NCI-H128 (cell line): ENCODE data around the gene DSG1.
"Not testable (repeated sequence)": the region's sequence is repeated elsewhere in the genome, so short reads cannot be mapped to it uniquely, and the experiment has no call there.

Experiments
- DNase-seq: peaks from one replicate; lab custom pipeline; 2025; ENCODE audit not compliant: unreplicated experiment; lab: John Stamatoyannopoulos, UW

The DSG1 gene

GRCh38 chr18:31329787-31330438, 12.0 kb downstream of the DSG1 start:
- no peak for DNase-seq

DNA sequence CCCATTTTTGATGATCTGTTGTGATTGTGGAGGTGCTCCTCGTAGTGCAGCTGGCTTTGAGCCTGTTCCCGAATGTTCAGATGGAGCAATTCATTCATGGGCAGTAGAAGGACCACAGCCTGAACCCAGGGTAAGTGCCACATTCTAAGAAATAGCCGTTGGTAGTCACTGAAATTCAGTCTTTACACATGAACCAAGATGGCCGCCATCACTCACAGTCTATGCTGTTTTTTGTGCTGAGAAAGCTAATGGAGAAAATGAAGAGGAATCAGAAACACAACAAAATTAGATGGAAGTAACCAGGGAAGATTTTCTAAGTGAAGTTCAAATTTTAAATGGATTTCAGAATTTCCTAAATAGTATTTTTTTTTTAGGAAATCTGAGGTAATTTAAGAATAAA, 25.5 kb downstream of the DSG1 start:
- no peak for DNase-seq

- DNase-seq: not testable (repeated sequence)
These were observed 35.4 kb downstream of the DSG1 start for GRCh38 chr18:31353336-31353735.

DNA sequence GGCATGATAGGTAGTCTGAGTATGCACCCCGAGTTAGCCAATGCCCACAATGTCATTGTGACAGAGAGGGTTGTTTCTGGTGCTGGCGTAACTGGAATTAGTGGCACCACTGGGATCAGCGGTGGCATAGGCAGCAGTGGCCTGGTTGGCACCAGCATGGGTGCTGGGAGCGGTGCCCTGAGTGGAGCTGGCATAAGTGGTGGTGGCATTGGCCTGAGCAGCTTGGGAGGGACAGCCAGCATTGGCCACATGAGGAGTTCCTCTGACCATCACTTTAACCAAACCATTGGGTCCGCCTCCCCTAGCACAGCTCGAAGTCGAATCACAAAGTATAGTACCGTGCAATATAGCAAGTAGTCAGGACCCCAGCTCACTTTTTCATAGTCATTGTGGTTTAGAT, 37.0 kb downstream of the DSG1 start:
- DNase-seq: no peak

- DNase-seq: no peak
These were observed 38.1 kb downstream of the DSG1 start for GRCh38 chr18:31356025-31356424.

DNA sequence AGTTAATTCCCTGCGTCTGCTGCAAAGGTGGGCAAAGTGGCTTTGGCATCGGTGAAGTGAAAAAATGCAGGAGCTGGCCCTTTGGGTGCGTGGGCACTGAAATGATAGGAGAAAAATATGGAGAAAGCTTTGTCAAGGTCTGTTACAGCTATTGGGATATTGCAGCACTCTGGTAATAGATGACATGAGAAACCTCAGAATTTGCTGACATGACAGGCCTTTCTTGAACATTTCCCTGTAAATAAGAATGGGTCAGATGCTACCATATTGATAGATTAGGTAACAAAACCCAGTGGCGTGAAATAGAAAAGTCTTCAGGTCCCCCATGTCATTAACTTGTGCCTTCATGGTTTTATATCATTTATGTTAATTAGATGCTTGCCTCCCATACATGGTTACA, 46.2 kb downstream of the DSG1 start:
- DNase-seq: no peak

DNA sequence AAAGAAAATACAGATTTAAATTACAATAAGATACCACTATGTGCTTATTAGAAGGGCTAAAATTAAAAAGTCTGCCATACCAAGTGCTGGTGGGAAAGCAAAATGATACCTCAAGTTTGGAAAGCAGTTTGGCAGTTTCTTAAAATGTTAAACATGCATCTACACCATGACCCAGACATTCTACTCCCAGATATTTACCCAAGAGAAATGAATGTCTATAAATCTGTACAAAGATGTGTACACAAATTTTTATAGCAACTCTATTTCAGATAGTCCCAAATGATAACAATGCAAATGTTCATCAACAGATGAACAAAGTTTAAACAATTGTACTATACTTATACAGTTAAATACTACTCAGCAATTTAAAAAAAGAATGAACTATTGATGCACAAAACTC, 51.5 kb downstream of the DSG1 start:
- DNase-seq: no peak

GRCh38 chr18:31371989-31372388, 54.0 kb downstream of the DSG1 start:
- DNase-seq: no peak

GRCh38 chr18:31373641-31374040, 55.7 kb downstream of the DSG1 start:
- DNase-seq: no peak

GRCh38 chr18:31376477-31376876, 58.5 kb downstream of the DSG1 start, which contains the start of gene DSG4:
Gene DSG4, plus strand, starts transcription at chr18:31376777. Its CDS starts 135 bp downstream, at chr18:31376912.
- DNase-seq: no peak

DNA sequence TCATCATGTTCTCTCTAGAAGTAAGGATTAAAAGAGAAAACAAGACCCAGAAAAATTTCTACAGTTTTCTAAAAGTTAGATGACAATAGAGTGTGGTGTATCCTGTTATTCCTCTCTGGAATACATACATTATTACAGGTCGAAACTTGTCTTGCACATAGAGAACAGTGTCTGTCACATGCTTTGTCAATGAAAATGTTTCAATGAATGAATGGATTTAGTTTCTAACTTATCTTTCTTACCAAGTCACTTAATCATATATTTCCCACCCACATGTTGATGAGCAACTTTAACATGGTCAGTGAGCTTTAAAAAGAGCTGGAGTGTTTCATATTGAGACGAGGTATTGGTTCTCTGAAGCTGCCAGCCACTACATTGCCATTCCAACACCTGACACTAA, 63.0 kb downstream of the DSG1 start:
- DNase-seq: no peak

- no peak for DNase-seq
These were observed 64.1 kb downstream of the DSG1 start for GRCh38 chr18:31382107-31382506.

DNA sequence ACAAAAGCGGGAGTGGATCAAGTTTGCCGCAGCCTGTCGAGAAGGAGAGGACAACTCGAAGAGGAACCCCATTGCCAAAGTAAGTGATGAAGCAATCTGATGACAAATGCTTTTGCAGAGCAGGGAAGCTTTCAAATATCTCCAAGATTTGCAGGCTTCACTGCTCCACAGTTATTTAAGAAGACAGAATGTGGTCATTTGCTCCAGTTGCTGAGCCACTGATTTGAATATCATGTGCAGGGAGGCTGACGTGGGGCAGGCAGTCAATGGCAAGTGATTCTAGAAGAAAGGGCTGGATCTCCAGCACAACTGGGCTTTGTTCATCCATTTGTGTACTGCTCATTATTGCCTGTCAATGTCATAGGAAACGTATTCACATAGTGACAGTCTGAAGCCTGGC, 68.8 kb downstream of the DSG1 start:
- DNase-seq: no peak

DNA sequence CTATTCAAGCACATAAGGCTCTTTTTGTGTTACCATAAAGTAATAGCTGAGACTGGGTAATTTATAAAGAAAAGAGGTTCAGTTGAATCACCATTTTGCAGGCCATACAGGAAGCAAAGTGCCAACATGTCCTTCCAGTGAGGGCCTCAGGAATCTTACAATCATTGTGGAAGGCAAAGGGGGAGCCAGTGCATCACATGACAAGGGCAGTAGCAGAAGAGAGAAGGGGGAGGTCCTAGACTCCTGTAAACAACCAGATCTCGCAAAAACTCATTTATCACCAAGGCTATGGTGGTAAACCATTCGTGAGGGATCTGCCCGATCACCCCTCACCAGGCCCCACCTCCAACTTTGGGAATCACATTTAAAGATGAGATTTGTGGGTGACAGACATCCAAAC, 75.3 kb downstream of the DSG1 start:
- no peak for DNase-seq

GRCh38 chr18:31396796-31397612, 79.0 kb downstream of the DSG1 start:
- DNase-seq: no peak

DNA sequence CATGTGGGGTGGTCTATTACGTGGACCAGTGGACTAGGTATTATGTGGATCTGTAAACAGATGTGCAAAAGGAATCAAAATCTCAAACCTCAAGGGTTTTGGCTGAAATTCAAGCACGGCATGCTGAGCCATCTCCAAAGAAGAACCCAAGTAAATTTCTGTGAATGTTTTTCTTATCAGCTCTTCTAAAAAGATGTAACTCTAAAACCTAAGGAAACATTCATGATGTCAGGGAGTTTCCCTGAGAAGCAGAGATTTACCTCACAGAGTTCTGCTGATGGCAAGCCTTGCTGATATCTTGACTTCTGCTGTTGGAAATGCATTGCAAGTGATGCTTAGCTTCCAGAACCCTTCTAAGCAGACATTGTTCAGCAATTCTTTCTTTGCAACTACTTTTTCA, 80.2 kb downstream of the DSG1 start:
- no peak for DNase-seq

DNA sequence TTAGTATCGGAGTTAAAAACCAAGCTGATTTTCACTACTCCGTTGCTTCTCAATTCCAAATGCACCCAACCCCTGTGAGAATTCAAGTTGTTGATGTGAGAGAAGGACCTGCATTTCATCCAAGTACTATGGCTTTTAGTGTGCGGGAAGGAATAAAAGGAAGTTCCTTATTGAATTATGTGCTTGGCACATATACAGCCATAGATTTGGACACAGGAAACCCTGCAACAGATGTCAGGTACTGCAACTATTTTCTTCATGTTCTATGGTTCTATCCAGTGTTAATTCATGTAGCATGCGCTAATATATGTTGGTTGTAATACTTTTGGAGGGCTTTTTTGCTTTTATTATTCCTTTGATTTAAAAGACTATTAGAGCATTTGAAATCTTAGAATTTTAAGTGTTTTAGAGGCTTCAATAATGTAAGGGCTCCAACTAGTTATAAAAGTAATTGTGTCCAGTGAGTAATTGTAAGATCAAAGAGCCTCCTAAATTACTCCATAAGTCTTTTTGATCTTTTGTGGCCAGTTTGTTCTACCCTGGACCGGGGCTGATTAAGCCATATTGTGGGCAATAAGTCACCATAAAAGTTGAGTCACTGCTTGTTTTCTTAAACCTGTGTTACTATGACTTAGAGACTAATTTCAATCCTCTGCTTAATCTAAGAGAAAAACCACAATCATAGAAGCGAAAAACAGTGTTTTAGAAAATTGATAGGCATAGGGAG, 81.5 kb downstream of the DSG1 start:
- DNase-seq: no peak

- no peak for DNase-seq
These were observed 83.4 kb downstream of the DSG1 start for GRCh38 chr18:31401156-31402025.

DNA sequence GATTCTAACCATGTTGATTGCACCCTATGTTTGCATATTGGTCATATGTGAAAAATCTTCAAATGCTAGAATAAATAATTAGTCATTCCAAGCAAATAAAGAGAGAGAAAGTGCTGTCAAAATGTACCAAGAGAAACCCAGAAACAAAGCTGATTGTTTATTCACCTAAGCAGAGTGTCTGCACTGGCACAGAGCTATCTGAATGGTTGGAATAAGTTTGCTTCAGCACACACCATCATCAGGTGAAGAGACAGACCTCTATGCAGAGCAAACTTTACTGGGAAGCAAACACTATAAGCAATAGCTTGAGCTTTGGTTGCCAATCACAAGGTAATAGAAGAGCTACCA, 84.0 kb downstream of the DSG1 start:
- DNase-seq: no peak

GRCh38 chr18:31403409-31403808, 85.4 kb downstream of the DSG1 start:
- no peak for DNase-seq
